Measurements from ENCODE around the gene LRRC53.

LRRC53 gene

GRCh38 chr1:74512170-74512915 is at the start of gene LRRC53:
LRRC53 (minus strand) TSS chr1:74512611; CDS start chr1:74483349, 29,262 bp downstream.
- H3K9me3 ChIP-seq (ENCODE audit: control insufficient read depth in 2 of 2, low read length in 2 of 2): no peaks in the 10 kb centered on the region
- H3K27me3 ChIP-seq (ENCODE audit: control insufficient read depth in 2 of 2, insufficient read depth in 2 of 2, low read length in 2 of 2): no peaks in the 10 kb centered on the region
- H3K4me3 ChIP-seq (ENCODE audit: low read length in 2 of 2): no peak within 1 kb of the TSS
- H3K27ac ChIP-seq (ENCODE audit: low read depth in 2 of 2, low read length in 2 of 2): no peak within 1 kb of the TSS
- H3K4me1 ChIP-seq (ENCODE audit: control insufficient read depth in 2 of 2, insufficient read depth in 2 of 2, low read length in 2 of 2): no peaks in the 10 kb centered on the region
- H3K9ac ChIP-seq (ENCODE audit: low read depth in 1 of 2, low read length in 2 of 2): no peak within 1 kb of the TSS
- H3K36me3 ChIP-seq (ENCODE audit: control insufficient read depth in 2 of 2, insufficient read depth in 2 of 2, low read length in 2 of 2): no peaks in the 10 kb centered on the region

GRCh38 chr1:74549932-74550331 is 37.5 kb upstream of the LRRC53 start:
- Histone ChIP-seq H3K9me3 (ENCODE audit: control insufficient read depth in 2 of 2, low read length in 2 of 2) (no peaks in the 10 kb centered on the region), H3K9ac (ENCODE audit: low read depth in 1 of 2, low read length in 2 of 2) (no peak overlapping the region), H3K36me3 (ENCODE audit: control insufficient read depth in 2 of 2, insufficient read depth in 2 of 2, low read length in 2 of 2) (no peaks in the 10 kb centered on the region), H3K4me3 (ENCODE audit: low read length in 2 of 2) (no peak overlapping the region), H3K27me3 (ENCODE audit: control insufficient read depth in 2 of 2, insufficient read depth in 2 of 2, low read length in 2 of 2) (no peaks in the 10 kb centered on the region), H3K4me1 (ENCODE audit: control insufficient read depth in 2 of 2, insufficient read depth in 2 of 2, low read length in 2 of 2) (no peaks in the 10 kb centered on the region), H3K27ac (ENCODE audit: low read depth in 2 of 2, low read length in 2 of 2) (no peak overlapping the region)

DNA sequence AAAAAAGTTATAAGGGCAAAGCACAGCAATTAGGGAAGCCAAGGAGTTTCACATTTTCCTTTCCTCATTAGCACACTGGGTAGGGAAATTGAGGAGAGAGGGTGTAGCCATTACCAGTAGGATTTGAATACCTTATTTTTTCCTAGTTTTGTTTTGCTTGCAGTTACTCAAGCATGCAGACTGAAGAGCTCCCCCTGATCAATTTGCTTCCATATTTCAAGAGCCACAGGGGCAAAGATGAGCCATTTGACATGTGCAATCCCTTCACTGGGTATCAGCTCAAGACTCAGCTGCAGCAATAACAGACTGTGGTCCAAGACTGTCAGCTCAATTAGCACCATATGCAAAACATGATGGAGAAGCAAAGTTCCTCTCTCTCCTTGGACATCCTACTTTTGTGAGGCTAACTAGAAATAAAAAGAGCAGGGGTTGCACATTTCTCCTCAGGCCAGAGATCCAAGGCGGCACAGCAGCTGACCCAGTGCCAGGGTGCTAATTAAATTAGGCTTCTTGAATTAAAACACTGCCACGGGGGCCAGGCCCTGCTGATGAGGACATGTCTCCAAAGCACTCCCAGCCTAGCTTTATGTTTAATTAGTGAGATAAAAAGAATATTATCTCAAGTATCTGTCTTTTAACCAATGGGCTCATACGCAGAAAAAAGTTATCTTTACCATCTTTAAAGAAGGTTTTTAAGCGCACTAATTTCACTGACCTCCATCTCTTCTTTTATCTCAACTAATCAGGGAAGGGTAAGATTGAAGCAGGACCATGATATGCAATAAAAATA is 36.7 kb upstream of the LRRC53 start:
- Histone ChIP-seq H3K36me3 (ENCODE audit: control insufficient read depth in 2 of 2, insufficient read depth in 2 of 2, low read length in 2 of 2) (no peaks in the 10 kb centered on the region), H3K9ac (ENCODE audit: low read depth in 1 of 2, low read length in 2 of 2) (no peak overlapping the region), H3K9me3 (ENCODE audit: control insufficient read depth in 2 of 2, low read length in 2 of 2) (no peaks in the 10 kb centered on the region), H3K27ac (ENCODE audit: low read depth in 2 of 2, low read length in 2 of 2) (no peak overlapping the region), H3K4me3 (ENCODE audit: low read length in 2 of 2) (no peak overlapping the region), H3K4me1 (ENCODE audit: control insufficient read depth in 2 of 2, insufficient read depth in 2 of 2, low read length in 2 of 2) (no peaks in the 10 kb centered on the region), H3K27me3 (ENCODE audit: control insufficient read depth in 2 of 2, insufficient read depth in 2 of 2, low read length in 2 of 2) (no peaks in the 10 kb centered on the region)

DNA sequence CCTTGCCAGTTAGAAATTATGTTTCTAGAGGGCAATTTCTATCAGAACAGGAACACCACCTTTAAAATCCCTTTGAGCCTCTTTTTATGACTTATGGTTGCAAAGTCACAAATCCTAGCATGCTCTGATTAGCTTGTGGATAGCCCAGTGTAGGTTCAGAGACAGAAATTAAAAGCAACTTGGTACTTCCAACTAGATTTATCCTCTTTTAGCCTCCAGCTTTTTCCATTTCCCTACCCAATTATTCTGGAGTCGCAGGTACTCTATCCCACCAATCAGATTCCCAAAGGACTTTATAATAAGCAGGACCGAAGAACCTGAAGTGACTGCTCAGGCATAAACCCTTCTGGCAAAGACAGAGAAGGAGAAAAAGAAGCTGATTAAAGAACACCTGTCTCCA is 33.4 kb upstream of the LRRC53 start:
- no peaks in the 10 kb centered on the region for H3K4me1 ChIP-seq (ENCODE audit: control insufficient read depth in 2 of 2, insufficient read depth in 2 of 2, low read length in 2 of 2)
- H3K27ac ChIP-seq (ENCODE audit: low read depth in 2 of 2, low read length in 2 of 2): no peak overlapping the region
- no peaks in the 10 kb centered on the region for H3K36me3 ChIP-seq (ENCODE audit: control insufficient read depth in 2 of 2, insufficient read depth in 2 of 2, low read length in 2 of 2)
- H3K9ac ChIP-seq (ENCODE audit: low read depth in 1 of 2, low read length in 2 of 2): no peak overlapping the region
- H3K27me3 ChIP-seq (ENCODE audit: control insufficient read depth in 2 of 2, insufficient read depth in 2 of 2, low read length in 2 of 2): no peaks in the 10 kb centered on the region
- H3K9me3 ChIP-seq (ENCODE audit: control insufficient read depth in 2 of 2, low read length in 2 of 2): no peaks in the 10 kb centered on the region
- no peak overlapping the region for H3K4me3 ChIP-seq (ENCODE audit: low read length in 2 of 2)

- Histone ChIP-seq H3K27me3 (ENCODE audit: control insufficient read depth in 2 of 2, insufficient read depth in 2 of 2, low read length in 2 of 2) (no peaks in the 10 kb centered on the region), H3K36me3 (ENCODE audit: control insufficient read depth in 2 of 2, insufficient read depth in 2 of 2, low read length in 2 of 2) (no peaks in the 10 kb centered on the region), H3K4me1 (ENCODE audit: control insufficient read depth in 2 of 2, insufficient read depth in 2 of 2, low read length in 2 of 2) (no peaks in the 10 kb centered on the region), H3K9me3 (ENCODE audit: control insufficient read depth in 2 of 2, low read length in 2 of 2) (no peaks in the 10 kb centered on the region), H3K4me3 (ENCODE audit: low read length in 2 of 2) (no peak overlapping the region), H3K27ac (ENCODE audit: low read depth in 2 of 2, low read length in 2 of 2) (no peak overlapping the region), H3K9ac (ENCODE audit: low read depth in 1 of 2, low read length in 2 of 2) (no peak overlapping the region)
Observed at GRCh38 chr1:74534241-74534640, 21.8 kb upstream of the LRRC53 start.

DNA sequence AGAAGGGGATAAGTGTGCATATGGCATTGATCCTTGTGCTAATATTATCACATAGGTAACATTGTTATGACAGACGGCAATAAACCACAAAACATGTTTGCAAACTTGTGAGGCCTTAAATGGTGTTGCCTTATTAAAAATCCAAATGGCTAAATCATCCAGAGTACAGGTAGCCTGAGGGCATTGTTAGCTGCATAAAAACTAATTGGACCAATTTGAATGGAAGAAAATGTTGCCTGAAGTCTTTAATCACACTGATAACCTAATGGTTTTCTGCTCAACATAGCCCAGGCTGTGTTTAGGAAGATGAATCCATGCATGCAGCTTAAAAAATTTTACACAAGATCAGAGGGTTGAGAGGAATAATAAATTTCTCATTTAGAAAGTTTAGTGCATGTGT is 19.4 kb upstream of the LRRC53 start:
- H3K4me3 ChIP-seq (ENCODE audit: low read length in 2 of 2): no peak overlapping the region
- H3K36me3 ChIP-seq (ENCODE audit: control insufficient read depth in 2 of 2, insufficient read depth in 2 of 2, low read length in 2 of 2): no peaks in the 10 kb centered on the region
- no peaks in the 10 kb centered on the region for H3K27me3 ChIP-seq (ENCODE audit: control insufficient read depth in 2 of 2, insufficient read depth in 2 of 2, low read length in 2 of 2)
- H3K27ac ChIP-seq (ENCODE audit: low read depth in 2 of 2, low read length in 2 of 2): no peak overlapping the region
- no peaks in the 10 kb centered on the region for H3K4me1 ChIP-seq (ENCODE audit: control insufficient read depth in 2 of 2, insufficient read depth in 2 of 2, low read length in 2 of 2)
- H3K9me3 ChIP-seq (ENCODE audit: control insufficient read depth in 2 of 2, low read length in 2 of 2): no peaks in the 10 kb centered on the region
- H3K9ac ChIP-seq (ENCODE audit: low read depth in 1 of 2, low read length in 2 of 2): no peak overlapping the region

GRCh38 chr1:74530892-74531291 is 18.5 kb upstream of the LRRC53 start:
- Histone ChIP-seq H3K4me3 (ENCODE audit: low read length in 2 of 2) (no peak overlapping the region), H3K9me3 (ENCODE audit: control insufficient read depth in 2 of 2, low read length in 2 of 2) (no peaks in the 10 kb centered on the region), H3K36me3 (ENCODE audit: control insufficient read depth in 2 of 2, insufficient read depth in 2 of 2, low read length in 2 of 2) (no peaks in the 10 kb centered on the region), H3K9ac (ENCODE audit: low read depth in 1 of 2, low read length in 2 of 2) (no peak overlapping the region), H3K4me1 (ENCODE audit: control insufficient read depth in 2 of 2, insufficient read depth in 2 of 2, low read length in 2 of 2) (no peaks in the 10 kb centered on the region), H3K27me3 (ENCODE audit: control insufficient read depth in 2 of 2, insufficient read depth in 2 of 2, low read length in 2 of 2) (no peaks in the 10 kb centered on the region), H3K27ac (ENCODE audit: low read depth in 2 of 2, low read length in 2 of 2) (no peak overlapping the region)

DNA sequence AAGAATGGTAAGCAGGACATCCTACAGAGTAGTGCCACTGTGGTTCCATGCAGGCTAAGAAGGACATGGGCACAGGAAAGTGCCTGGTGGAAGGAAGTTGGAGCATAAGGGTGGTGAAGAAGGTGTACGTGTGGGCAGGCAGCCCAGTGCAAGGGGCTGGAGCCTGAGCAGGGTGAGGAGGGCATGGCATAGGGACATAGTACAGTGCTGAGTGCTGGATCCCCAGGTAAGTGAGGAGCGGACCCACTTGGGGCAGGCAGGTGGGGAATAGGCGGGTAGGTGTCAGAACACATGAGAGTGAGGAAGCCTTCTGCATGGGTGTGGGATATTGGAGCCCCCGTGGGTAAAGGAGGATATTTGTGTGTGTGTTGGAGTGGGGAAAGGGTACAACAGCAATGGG is 15.7 kb upstream of the LRRC53 start:
- no peak overlapping the region for H3K4me3 ChIP-seq (ENCODE audit: low read length in 2 of 2)
- H3K9me3 ChIP-seq (ENCODE audit: control insufficient read depth in 2 of 2, low read length in 2 of 2): no peaks in the 10 kb centered on the region
- no peaks in the 10 kb centered on the region for H3K4me1 ChIP-seq (ENCODE audit: control insufficient read depth in 2 of 2, insufficient read depth in 2 of 2, low read length in 2 of 2)
- no peaks in the 10 kb centered on the region for H3K36me3 ChIP-seq (ENCODE audit: control insufficient read depth in 2 of 2, insufficient read depth in 2 of 2, low read length in 2 of 2)
- H3K9ac ChIP-seq (ENCODE audit: low read depth in 1 of 2, low read length in 2 of 2): no peak overlapping the region
- no peaks in the 10 kb centered on the region for H3K27me3 ChIP-seq (ENCODE audit: control insufficient read depth in 2 of 2, insufficient read depth in 2 of 2, low read length in 2 of 2)
- H3K27ac ChIP-seq (ENCODE audit: low read depth in 2 of 2, low read length in 2 of 2): no peak overlapping the region

GRCh38 chr1:74526708-74527107 is 14.3 kb upstream of the LRRC53 start:
- Histone ChIP-seq H3K4me3 (ENCODE audit: low read length in 2 of 2) (no peak overlapping the region), H3K27ac (ENCODE audit: low read depth in 2 of 2, low read length in 2 of 2) (no peak overlapping the region), H3K36me3 (ENCODE audit: control insufficient read depth in 2 of 2, insufficient read depth in 2 of 2, low read length in 2 of 2) (no peaks in the 10 kb centered on the region), H3K4me1 (ENCODE audit: control insufficient read depth in 2 of 2, insufficient read depth in 2 of 2, low read length in 2 of 2) (no peaks in the 10 kb centered on the region), H3K9me3 (ENCODE audit: control insufficient read depth in 2 of 2, low read length in 2 of 2) (no peaks in the 10 kb centered on the region), H3K27me3 (ENCODE audit: control insufficient read depth in 2 of 2, insufficient read depth in 2 of 2, low read length in 2 of 2) (no peaks in the 10 kb centered on the region), H3K9ac (ENCODE audit: low read depth in 1 of 2, low read length in 2 of 2) (no peak overlapping the region)

DNA sequence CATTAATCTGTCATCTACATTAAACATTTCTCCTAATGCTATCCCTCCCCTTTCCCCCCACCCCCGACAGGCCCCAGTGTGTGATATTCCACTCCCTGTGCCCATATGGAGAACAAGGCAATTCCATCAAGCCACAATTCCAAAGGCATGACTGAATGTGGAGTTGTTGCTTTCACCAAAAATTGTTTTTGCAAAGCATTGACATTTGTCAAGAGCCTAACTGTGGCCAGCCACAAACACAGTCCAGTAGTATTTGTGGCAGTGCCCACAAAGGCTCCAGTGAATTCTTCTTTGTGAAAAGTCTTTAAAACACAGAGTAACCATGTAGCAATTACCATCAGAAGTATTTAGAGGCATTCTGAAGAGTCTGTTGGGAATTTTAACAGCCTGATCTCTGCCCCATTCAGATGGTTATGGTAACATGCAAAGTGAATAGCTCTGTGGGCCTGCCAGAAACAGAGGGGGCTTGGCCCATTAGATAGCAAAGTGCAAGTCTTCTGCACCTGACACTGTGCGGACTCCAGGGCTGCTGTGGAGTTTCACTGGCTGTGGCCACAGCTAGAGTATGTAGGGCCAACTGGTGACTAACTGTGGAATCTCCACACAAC is 11.6 kb upstream of the LRRC53 start:
- Histone ChIP-seq H3K9ac (ENCODE audit: low read depth in 1 of 2, low read length in 2 of 2) (no peak overlapping the region), H3K27me3 (ENCODE audit: control insufficient read depth in 2 of 2, insufficient read depth in 2 of 2, low read length in 2 of 2) (no peaks in the 10 kb centered on the region), H3K4me1 (ENCODE audit: control insufficient read depth in 2 of 2, insufficient read depth in 2 of 2, low read length in 2 of 2) (no peaks in the 10 kb centered on the region), H3K9me3 (ENCODE audit: control insufficient read depth in 2 of 2, low read length in 2 of 2) (no peaks in the 10 kb centered on the region), H3K36me3 (ENCODE audit: control insufficient read depth in 2 of 2, insufficient read depth in 2 of 2, low read length in 2 of 2) (no peaks in the 10 kb centered on the region), H3K27ac (ENCODE audit: low read depth in 2 of 2, low read length in 2 of 2) (no peak overlapping the region), H3K4me3 (ENCODE audit: low read length in 2 of 2) (no peak overlapping the region)

Measured in mucosa of rectum (tissue), 2 donors.